HG03045 (cell line): ENCODE data around the gene PIP4P1.

Experiments
- ATAC-seq: cut with Tn5 transposase; IDR thresholded peaks from one replicate; pipeline ENCODE4 v1.9.1; 2021; ENCODE audit warnings: mild to moderate bottlenecking, moderate library complexity; ENCODE audit not compliant: unreplicated experiment

The PIP4P1 gene

GRCh38 chr14:20412411-20412810 is 48.8 kb downstream of the PIP4P1 start:
- no peak for ATAC-seq

GRCh38 chr14:20409226-20409625 is 52.0 kb downstream of the PIP4P1 start:
- ATAC-seq = no peak
